A549 (cell line): ENCODE results near the gene KCNMA1. TPM values are rescaled to one million over a fixed set of nuclear protein-coding genes. Genes with fewer than 3 reads are reported as not detected.

Experiments
- ATAC-seq, 2 experiments: fragments of 200-7000 bp in 1 of 2; fragments of >200 bp in 1 of 2; cut with Nextera tagmentation in 1 of 2; cut with Tn5 transposase in 1 of 2; 3 replicates each; pipeline versions ENCODE4 v1.8.0 to v1.9.1; 2018 to 2020; ENCODE audit warnings: mild to moderate bottlenecking in 1 of 2, moderate library complexity in 1 of 2
- CTCF ChIA-PET: fragments of 300-600 bp; sonication (Branson Sonifier 250); formaldehyde crosslinking; extraction: SDS; loops from one replicate; lab custom pipeline; 2021; ENCODE audit warnings: antibody characterized with exemption, inconsistent platforms; lab: Yijun Ruan, JAX
- POLR2A ChIA-PET: fragments of 350-600 bp; formaldehyde crosslinking; extraction: SDS; loops from one replicate; lab custom pipeline; 2021; ENCODE audit warnings: antibody characterized with exemption, inconsistent platforms; lab: Yijun Ruan, JAX
- DNase-seq, 2 experiments: peaks; one replicate each; pipeline versions ENCODE4 v3.0.0 to v3.0.0-alpha.2; 2011 to 2016; ENCODE audit warnings: low read depth in 1 of 2, low spot score in 1 of 2
- FAIRE-seq: peaks from 2 replicates; lab custom pipeline; 2011; peaks lifted over from hg19 to GRCh38; lab: Jason Lieb, UNC
- H3K27ac ChIP-seq, 2 experiments: fragments of >200 bp; sonication (Bioruptor Twin); formaldehyde crosslinking; 3 replicates each; pipeline ENCODE4 v1.5.1; 2016 to 2017
- H3K4me1 ChIP-seq: fragments of >200 bp; sonication (Bioruptor Twin); formaldehyde crosslinking; 3 replicates; pipeline ENCODE4 v1.6.1; 2016
- H3K4me2 ChIP-seq: fragments of >200 bp; sonication (Bioruptor Twin); formaldehyde crosslinking; 3 replicates; pipeline ENCODE4 v1.6.1; 2016
- H3K4me3 ChIP-seq: fragments of >200 bp; sonication (Bioruptor Twin); formaldehyde crosslinking; 3 replicates; pipeline ENCODE4 v1.5.1; 2016
- H3K9me3 ChIP-seq: fragments of >200 bp; sonication (Bioruptor Twin); formaldehyde crosslinking; 3 replicates; pipeline ENCODE4 v1.6.1; 2016
- CBX2 ChIP-seq: fragments of 200-600 bp; sonication (generic); IDR thresholded peaks from 2 replicates; pipeline ENCODE4 v1.6.1; 2016; ENCODE audit warnings: low read depth, mild to moderate bottlenecking, borderline replicate concordance
- CBX8 ChIP-seq: fragments of 200-600 bp; sonication (generic); IDR thresholded peaks from 2 replicates; pipeline ENCODE4 v1.6.1; 2016
- CEBPB ChIP-seq, 2 experiments: fragments of >200 bp in 1 of 2; sonication (Bioruptor Twin) in 1 of 2; formaldehyde crosslinking in 1 of 2; IDR thresholded peaks; 2 replicates each; pipeline ENCODE4 v1.6.1; 2012 to 2016
- CHD2 ChIP-seq: fragments of 150-350 bp; IDR thresholded peaks from 2 replicates; pipeline ENCODE4 v1.6.1; 2014; ENCODE audit warnings: low read length; ENCODE audit not compliant: partially characterized antibody
- EHF ChIP-seq: fragments of 250-450 bp; sonication (Bioruptor Pico); IDR thresholded peaks from 2 replicates; pipeline ENCODE4 v1.5.0; 2020; ENCODE audit warnings: mild to moderate bottlenecking
- EP300 ChIP-seq, 2 experiments: fragments of >200 bp; sonication (Bioruptor Twin); formaldehyde crosslinking; IDR thresholded peaks; 2 replicates in 1 of 2; 3 replicates in 1 of 2; pipeline ENCODE4 v1.6.1; 2016 to 2017
- HES2 ChIP-seq: fragments of >200 bp; sonication (Bioruptor Twin); formaldehyde crosslinking; IDR thresholded peaks from 2 replicates; pipeline ENCODE4 v1.6.1; 2016
- HEYL ChIP-seq: fragments of 250-450 bp; sonication (Bioruptor Pico); IDR thresholded peaks from 2 replicates; pipeline ENCODE4 v1.8.0; 2021; ENCODE audit warnings: mild to moderate bottlenecking, moderate library complexity
- HOXA7 ChIP-seq: fragments of 250-450 bp; sonication (Bioruptor Pico); IDR thresholded peaks from 2 replicates; pipeline ENCODE4 v1.5.0; 2020; ENCODE audit warnings: mild to moderate bottlenecking, moderate library complexity
- HOXB5 ChIP-seq: fragments of 250-450 bp; sonication (Bioruptor Pico); IDR thresholded peaks from 2 replicates; pipeline ENCODE4 v1.5.0; 2020; ENCODE audit warnings: mild to moderate bottlenecking, moderate library complexity
- JUNB ChIP-seq: fragments of >200 bp; sonication (Bioruptor Twin); formaldehyde crosslinking; IDR thresholded peaks from 2 replicates; pipeline ENCODE4 v1.6.1; 2016
- KDM1A ChIP-seq: fragments of 200-600 bp; sonication (generic); IDR thresholded peaks from 2 replicates; pipeline ENCODE4 v1.6.1; 2016; ENCODE audit warnings: low read depth, mild to moderate bottlenecking
- KDM5A ChIP-seq: fragments of 200-600 bp; sonication (generic); IDR thresholded peaks from 2 replicates; pipeline ENCODE4 v1.6.1; 2016; ENCODE audit warnings: antibody characterized with exemption, mild to moderate bottlenecking
- MAFK ChIP-seq: fragments of 450-650 bp; IDR thresholded peaks from 2 replicates; pipeline ENCODE4 v1.6.1; 2014; ENCODE audit not compliant: partially characterized antibody
- MAX ChIP-seq: IDR thresholded peaks from 2 replicates; pipeline ENCODE4 v1.6.1; 2012
- MAZ ChIP-seq: fragments of 150-350 bp; IDR thresholded peaks from 2 replicates; pipeline ENCODE4 v1.6.1; 2014; ENCODE audit warnings: antibody characterized with exemption, low read depth, low read length, borderline replicate concordance
- PHF8 ChIP-seq: fragments of 200-600 bp; sonication (generic); IDR thresholded peaks from 2 replicates; pipeline ENCODE4 v1.6.1; 2016; ENCODE audit warnings: low read depth, mild to moderate bottlenecking, antibody characterized with exemption, moderate library complexity, borderline replicate concordance
- RAD21 ChIP-seq, 2 experiments: fragments of >200 bp in 1 of 2; sonication (Bioruptor Twin) in 1 of 2; formaldehyde crosslinking in 1 of 2; IDR thresholded peaks in 1 of 2; conservative IDR thresholded peaks in 1 of 2; 2 replicates in 1 of 2; 3 replicates in 1 of 2; pipeline ENCODE4 v1.6.1; 2012 to 2018; ENCODE audit warnings: inconsistent platforms in 1 of 2
- RARB ChIP-seq: fragments of 250-450 bp; sonication (Bioruptor Pico); IDR thresholded peaks from 2 replicates; pipeline ENCODE4 v1.8.0; 2021; ENCODE audit warnings: mild to moderate bottlenecking, moderate library complexity
- RFX5 ChIP-seq: fragments of 450-650 bp; IDR thresholded peaks from 2 replicates; pipeline ENCODE4 v1.7.1; 2014; ENCODE audit warnings: antibody characterized with exemption, mild to moderate bottlenecking, moderate library complexity
- ZNF302 ChIP-seq: fragments of 250-450 bp; sonication (Bioruptor Pico); IDR thresholded peaks from 2 replicates; pipeline ENCODE4 v1.9.0; 2021; ENCODE audit warnings: inconsistent platforms, mild to moderate bottlenecking, moderate library complexity
- WGBS: methylation state at CpG from one replicate; pipeline ENCODE4 v1.1.6; 2017; ENCODE audit errors: missing lambda C conversion rate; 5-methylcytosine and 5-hydroxymethylcytosine counted together
- polyA plus RNA-seq, 4 experiments: library from polyadenylated mRNA; depleted of rRNA in 3 of 4; stranded (reverse); fragments of >200 nt; fragmentation: RNase III in 1 of 4; extraction: RNeasy Plus Mini Kit Qiagen cat#74134 plus additional on column Dnase treatment in 1 of 4; gene quantifications; 2 replicates in 3 of 4; 3 replicates in 1 of 4; pipeline ENCODE4 v1.2.3, GENCODE V29; 2011 to 2017
- TF ChIP-seq, protein P1 (sequence below): fragments of 150-350 bp; IDR thresholded peaks from 2 replicates; pipeline ENCODE4 v1.6.1; 2014; ENCODE audit warnings: low read depth, mild to moderate bottlenecking, low read length
- TF ChIP-seq, protein P2 (sequence below): fragments of >200 bp; sonication (Bioruptor Twin); formaldehyde crosslinking; IDR thresholded peaks from 3 replicates; pipeline ENCODE4 v1.5.1; 2016
- TF ChIP-seq, protein P3 (sequence below): fragments of 250-450 bp; sonication (Bioruptor Pico); IDR thresholded peaks from 2 replicates; pipeline ENCODE4 v1.5.0; 2020; ENCODE audit warnings: low read depth, mild to moderate bottlenecking, moderate library complexity

KCNMA1 gene
- polyA plus RNA-seq, 2 of the 4 experiments (the other 2 are of a cell fraction) = 14.9 to 30.6 TPM

- no peak for TF ChIP-seq KDM1A
These were observed 326.4 kb downstream of the KCNMA1 start (continued) for GRCh38 chr10:77311186-77311585.

- ChIA-PET CTCF (interaction anchor here (0.9 kb wide), 1 partner anchor 14 kb away, joined by 3 read pairs; no protein-coding TSS in a partner anchor), POLR2A (no interaction called here)
- WGBS = 68% methylated on average over 6 of the region's 6 CpGs
- H3K27ac ChIP-seq = no peak overlapping the region
- no peak for TF ChIP-seq HOXB5 (CRISPR knock-in tag)
- TF ChIP-seq KDM5A = no peak
- TF ChIP-seq EP300 (IDR thresholded peaks at IDR 0.05) = no peak
- no peak for TF ChIP-seq PHF8
- H3K4me3 ChIP-seq = no peak overlapping the region
- no peak for ATAC-seq
- no peak for DNase-seq
- H3K4me1 ChIP-seq = peaks cover 4% of the 10 kb centered on the region; the same call in 1 of the 3 replicates
- no peak overlapping the region for H3K4me2 ChIP-seq
- no peaks in the 10 kb centered on the region for H3K9me3 ChIP-seq
- no peak for FAIRE-seq
These were observed 327.2 kb downstream of the KCNMA1 start for GRCh38 chr10:77310288-77310840.

DNA sequence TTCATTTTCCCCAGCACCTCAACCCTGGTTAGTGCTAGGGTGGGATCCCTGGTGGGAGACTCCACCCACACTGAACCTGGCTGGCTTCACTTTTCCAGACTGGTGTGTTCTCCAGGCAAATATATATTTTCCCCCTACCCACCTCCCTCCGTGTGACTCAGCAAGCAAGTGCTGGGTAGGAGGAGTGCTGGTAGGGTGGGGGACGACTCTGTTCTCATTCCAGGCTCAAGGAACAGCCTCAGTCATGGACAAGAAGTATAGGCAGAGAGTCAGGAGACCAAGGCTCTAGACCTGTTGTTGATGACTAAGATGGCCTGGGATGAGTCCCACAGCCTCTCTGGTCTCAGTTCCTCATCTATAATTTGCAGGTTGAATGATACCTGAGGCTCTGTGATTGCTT is 328.1 kb downstream of the KCNMA1 start:
- WGBS = 44% methylated on average over 2 of the region's 2 CpGs
- FAIRE-seq (no peak), ATAC-seq (no peak), DNase-seq (no peak)
- Histone ChIP-seq H3K27ac (no peak overlapping the region), H3K9me3 (no peaks in the 10 kb centered on the region), H3K4me2 (no peak overlapping the region), H3K4me1 (peaks cover 4% of the 10 kb centered on the region; the same call in 1 of the 3 replicates)
- CTCF ChIA-PET = interaction anchor here (0.9 kb wide), 1 partner anchor 14 kb away, joined by 3 read pairs; no protein-coding TSS in a partner anchor
- POLR2A ChIA-PET = no interaction called here
- TF ChIP-seq, protein P1, sequence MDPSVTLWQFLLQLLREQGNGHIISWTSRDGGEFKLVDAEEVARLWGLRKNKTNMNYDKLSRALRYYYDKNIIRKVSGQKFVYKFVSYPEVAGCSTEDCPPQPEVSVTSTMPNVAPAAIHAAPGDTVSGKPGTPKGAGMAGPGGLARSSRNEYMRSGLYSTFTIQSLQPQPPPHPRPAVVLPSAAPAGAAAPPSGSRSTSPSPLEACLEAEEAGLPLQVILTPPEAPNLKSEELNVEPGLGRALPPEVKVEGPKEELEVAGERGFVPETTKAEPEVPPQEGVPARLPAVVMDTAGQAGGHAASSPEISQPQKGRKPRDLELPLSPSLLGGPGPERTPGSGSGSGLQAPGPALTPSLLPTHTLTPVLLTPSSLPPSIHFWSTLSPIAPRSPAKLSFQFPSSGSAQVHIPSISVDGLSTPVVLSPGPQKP = no peak
- no peak for TF ChIP-seq CBX8
- TF ChIP-seq, all 56 proteins: peak for 0
- no peak overlapping the region for H3K4me3 ChIP-seq

- CTCF ChIA-PET = interaction anchor here (0.9 kb wide), 1 partner anchor 15 kb away, joined by 3 read pairs; no protein-coding TSS in a partner anchor
- no peak overlapping the region for H3K4me3 ChIP-seq
- H3K4me1 ChIP-seq = peaks cover 4% of the 10 kb centered on the region; the same call in 1 of the 3 replicates
- no peak overlapping the region for H3K27ac ChIP-seq
- no peak for FAIRE-seq
- no peak for ATAC-seq
- WGBS = 78% methylated on average over 6 of the region's 6 CpGs
- H3K4me2 ChIP-seq = no peak overlapping the region
- no peak for DNase-seq
- POLR2A ChIA-PET = no interaction called here
- no peaks in the 10 kb centered on the region for H3K9me3 ChIP-seq
- TF ChIP-seq CEBPB (IDR thresholded peaks at IDR 0.05) = no peak
- TF ChIP-seq KDM5A = no peak
- TF ChIP-seq, protein P2, sequence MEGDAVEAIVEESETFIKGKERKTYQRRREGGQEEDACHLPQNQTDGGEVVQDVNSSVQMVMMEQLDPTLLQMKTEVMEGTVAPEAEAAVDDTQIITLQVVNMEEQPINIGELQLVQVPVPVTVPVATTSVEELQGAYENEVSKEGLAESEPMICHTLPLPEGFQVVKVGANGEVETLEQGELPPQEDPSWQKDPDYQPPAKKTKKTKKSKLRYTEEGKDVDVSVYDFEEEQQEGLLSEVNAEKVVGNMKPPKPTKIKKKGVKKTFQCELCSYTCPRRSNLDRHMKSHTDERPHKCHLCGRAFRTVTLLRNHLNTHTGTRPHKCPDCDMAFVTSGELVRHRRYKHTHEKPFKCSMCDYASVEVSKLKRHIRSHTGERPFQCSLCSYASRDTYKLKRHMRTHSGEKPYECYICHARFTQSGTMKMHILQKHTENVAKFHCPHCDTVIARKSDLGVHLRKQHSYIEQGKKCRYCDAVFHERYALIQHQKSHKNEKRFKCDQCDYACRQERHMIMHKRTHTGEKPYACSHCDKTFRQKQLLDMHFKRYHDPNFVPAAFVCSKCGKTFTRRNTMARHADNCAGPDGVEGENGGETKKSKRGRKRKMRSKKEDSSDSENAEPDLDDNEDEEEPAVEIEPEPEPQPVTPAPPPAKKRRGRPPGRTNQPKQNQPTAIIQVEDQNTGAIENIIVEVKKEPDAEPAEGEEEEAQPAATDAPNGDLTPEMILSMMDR = no peak
- no peak for TF ChIP-seq MAX
- TF ChIP-seq HES2 = no peak
- TF ChIP-seq, protein P3, sequence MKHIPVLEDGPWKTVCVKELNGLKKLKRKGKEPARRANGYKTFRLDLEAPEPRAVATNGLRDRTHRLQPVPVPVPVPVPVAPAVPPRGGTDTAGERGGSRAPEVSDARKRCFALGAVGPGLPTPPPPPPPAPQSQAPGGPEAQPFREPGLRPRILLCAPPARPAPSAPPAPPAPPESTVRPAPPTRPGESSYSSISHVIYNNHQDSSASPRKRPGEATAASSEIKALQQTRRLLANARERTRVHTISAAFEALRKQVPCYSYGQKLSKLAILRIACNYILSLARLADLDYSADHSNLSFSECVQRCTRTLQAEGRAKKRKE (CRISPR knock-in tag) = no peak
- TF ChIP-seq CHD2 = no peak
- no peak for TF ChIP-seq CBX2
- no peak for TF ChIP-seq MAZ
- TF ChIP-seq RFX5 = no peak
- TF ChIP-seq JUNB = no peak
- TF ChIP-seq HOXA7 = no peak
- no peak for TF ChIP-seq ZNF302 (CRISPR knock-in tag)
- no peak for TF ChIP-seq HEYL (CRISPR knock-in tag)
- TF ChIP-seq EHF (CRISPR knock-in tag) = no peak
- TF ChIP-seq RAD21 (conservative IDR thresholded peaks at IDR 0.05 in 1 of 2, IDR thresholded peaks at IDR 0.05 in 1 of 2) = no peak
- TF ChIP-seq RARB (CRISPR knock-in tag) = no peak
- TF ChIP-seq MAFK = no peak
- TF ChIP-seq HOXB5 (CRISPR knock-in tag) = no peak
These were observed 328.5 kb downstream of the KCNMA1 start for GRCh38 chr10:77309092-77309491.
